HG03175 (cell line): ENCODE measurements around the gene PHYHIPL.
"Not testable (repeated sequence)": the region's sequence is repeated elsewhere in the genome, so short reads cannot be mapped to it uniquely, and the experiment has no call there.

Experiments used
- ATAC-seq: cut with Tn5 transposase; IDR thresholded peaks from one replicate; pipeline ENCODE4 v1.9.1; 2021; ENCODE audit warnings: mild to moderate bottlenecking, moderate library complexity; ENCODE audit not compliant: unreplicated experiment

Gene PHYHIPL

DNA sequence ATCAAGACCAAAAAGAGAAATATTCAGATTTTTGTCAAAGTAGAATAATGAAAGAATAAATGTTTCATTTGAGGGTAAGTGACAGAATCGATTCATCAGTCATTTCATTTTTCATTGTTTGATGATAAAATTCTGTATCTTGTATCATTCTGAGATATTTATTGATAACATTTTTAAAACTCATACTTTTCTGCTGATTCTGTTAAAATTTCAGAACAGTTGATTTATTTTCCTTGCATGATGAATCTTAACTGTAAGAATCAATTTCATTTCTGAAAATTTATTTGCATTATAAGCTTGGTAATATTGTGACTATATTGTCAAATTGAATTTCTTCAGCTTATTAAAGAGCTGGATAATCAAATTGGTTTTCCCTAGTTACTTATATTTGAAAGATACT, 13.9 kb downstream of the PHYHIPL start:
- no peak for ATAC-seq

DNA sequence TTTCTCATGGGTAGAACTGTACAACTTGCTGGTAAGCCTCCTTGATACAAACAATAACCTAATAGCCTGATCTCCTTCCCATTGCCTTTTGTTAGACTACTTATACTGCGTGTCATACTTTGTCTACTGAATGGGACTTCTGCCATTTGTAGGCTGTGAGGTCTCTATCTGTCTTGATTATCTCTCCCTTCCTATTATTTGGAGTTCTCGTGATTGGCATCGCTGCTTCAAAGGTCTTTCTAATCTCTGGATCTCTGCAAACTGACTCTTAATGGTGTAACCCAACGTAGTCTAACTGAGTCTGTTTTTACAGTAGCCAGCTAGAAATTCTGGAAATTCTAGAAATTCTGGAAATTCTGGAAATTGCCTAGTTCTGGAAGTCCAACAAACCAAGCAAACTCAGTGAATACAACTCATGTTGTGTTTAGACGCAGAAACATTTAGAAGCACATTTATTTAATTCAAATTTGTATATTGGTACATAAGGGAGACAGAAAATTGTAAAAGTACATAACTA, 29.8 kb downstream of the PHYHIPL start:
- no peak for ATAC-seq

DNA sequence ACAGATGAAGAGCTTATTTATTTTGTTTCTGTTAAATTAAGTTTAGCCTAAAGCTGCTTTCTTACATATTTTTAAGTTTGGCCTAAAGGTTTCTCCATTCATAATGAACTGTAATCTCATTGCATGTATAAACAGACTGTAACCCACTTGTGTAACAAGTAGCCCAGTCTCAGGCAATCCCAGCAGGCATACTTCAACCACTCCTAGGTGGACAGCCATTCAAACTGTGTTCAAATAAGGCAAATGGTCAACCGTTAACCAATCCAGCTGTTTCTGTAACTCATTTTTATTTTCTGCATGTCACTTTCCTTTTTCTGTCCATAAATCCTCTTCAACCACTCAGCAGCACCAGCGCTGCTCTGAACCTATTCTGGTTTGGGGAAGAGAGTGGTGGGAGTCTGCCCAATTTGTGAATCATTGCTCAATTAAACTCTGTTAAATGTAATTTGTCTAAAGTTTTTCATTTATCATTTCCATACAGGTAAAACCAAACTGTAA, 35.9 kb downstream of the PHYHIPL start:
- no peak for ATAC-seq

DNA sequence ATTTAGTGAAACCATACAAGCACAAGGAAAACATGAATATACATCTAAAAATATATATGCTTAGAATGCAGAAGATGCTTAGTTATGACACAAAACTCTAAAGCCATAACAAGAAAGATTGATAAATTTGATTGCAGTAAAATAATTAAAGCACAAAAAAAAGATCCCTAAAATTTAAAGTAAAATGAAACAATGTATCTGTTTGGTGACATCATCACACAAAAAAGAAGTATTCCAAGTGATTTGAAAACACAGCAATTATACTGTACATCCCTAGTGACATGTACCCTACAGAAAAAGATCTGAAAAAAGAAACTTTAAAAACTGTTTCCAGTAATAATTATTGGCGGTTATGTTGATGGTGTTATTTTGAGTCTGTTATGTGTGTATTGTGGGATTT, 37.7 kb downstream of the PHYHIPL start:
- no peak for ATAC-seq

DNA sequence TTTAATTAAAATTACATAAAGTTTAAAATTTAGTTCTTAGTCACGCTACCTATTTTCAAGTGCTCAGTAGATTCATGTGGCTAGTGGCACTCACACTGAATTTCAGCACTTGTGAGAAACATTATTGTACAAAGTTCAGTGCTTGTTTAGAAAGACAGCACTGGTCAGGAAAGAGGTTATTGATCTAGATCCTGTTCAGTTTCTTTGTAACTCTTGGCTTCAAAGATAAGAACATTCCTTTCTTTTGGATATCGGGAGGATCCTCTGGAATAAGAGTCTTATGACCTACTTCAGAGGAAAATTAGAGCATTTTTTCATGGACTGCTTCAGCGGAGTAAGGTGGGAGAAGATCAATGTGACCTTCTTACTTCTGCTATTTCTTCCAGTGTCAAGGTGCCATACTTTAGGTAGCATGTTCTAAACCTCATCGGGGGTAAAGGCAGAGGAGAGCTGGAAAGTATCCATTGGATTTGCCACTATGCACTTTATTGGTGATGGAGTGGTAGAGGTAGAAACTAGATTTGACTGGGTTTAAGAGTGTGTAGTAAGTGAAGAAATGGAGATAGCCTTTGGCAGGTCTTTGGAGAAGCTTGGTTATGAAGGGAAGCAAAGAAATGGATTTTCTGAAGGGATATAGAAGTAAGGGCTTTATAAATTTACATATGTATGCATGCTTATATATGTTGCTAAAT, 39.9 kb downstream of the PHYHIPL start:
- no peak for ATAC-seq

DNA sequence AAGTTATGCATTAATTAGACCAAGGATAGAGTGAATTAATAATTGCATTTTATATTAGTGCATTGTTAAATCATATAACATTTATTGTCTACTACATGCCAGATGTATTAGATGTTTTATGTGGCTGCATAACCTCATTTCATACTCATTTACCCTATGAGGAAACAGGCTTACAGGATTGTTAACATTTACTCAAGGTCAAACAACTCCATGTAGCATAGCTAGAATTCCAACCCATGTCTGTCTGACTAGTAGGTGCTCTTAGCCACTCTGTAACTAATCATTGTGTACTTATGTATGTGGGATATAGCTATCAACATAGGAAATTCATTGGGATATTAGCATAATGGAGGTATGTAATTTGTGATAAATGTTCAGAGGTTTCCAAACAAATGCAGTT, 46.3 kb downstream of the PHYHIPL start:
- no peak for ATAC-seq

DNA sequence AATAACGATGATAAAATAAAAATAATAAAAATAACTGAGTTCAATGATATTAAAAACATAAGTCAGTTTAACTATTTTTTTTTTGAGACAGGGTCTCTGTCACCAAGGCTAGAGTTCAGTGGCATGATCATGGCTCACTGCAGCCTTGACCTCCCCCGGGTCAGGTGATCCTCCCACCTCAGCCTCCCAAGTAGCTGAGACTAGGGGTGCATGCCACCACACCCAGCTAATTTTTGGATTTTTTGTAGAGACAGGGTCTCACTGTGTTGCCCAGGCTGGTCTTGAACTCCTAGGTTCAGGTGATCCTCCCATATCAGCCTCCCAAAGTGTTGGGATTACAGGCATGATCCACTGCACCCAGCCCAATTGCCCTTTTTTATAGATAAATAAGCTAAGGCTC, 47.2 kb downstream of the PHYHIPL start:
- not testable (repeated sequence) for ATAC-seq

DNA sequence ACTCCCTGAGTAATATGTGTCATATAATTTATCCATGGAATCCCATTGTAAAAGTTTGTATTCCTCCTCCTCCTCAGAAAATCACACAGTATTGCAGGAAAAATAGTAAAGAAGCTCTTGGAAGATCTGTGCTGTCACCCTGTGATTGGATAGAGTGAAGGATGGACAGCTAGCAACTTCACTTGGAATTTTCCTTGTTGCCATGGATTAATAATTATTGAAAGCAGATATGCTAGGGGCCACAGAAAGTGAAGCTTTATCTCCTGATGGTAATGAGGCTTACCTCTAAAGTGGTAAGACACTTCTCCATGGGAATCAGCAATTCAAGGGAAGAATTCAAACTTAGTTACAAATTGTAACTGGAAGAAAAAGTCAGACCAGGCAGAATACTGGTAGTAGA, 48.8 kb downstream of the PHYHIPL start:
- no peak for ATAC-seq

DNA sequence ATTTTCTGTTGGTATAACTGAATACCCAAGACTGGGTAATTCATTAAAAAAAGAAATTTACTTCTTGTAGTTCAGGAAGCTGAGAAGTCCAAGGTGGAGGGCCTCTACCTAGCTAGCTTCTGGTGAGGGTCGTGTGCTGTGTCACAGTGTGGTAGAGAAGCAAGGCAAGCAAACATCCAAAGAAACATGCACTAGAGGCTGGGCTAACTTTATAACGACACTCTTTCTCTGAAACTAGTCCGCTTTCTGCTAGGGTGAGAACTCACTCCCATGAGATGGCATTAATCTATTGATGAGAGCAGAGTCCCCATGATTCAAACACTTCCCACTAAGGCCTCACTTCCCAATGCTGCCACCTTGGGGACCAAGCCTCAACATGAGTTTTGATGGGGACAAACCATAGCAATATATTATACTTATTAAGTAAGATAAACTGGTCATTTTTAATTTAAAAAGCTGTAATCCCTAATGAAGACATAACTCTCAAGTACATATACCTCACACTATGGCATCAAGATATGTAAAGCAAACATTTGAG, 50.8 kb downstream of the PHYHIPL start:
- ATAC-seq, result no peak

DNA sequence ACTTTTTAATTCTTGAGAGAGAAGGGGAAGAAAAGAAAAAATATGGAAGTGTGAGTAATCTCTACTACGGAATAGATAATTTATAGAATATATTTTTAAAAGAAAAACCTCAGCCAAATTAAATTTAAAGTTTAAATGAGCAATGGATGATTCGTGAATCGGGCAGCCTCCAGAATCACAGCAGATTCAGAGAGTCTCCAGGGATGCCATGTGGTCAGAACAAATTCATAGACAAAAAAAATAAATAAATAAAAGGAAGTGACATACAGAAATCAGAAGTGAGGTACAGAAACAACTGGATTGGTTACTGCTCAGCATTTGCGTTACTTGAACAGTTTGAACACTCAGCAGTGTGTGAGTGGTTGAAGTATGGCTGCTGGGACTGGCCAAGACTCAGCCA, 53.0 kb downstream of the PHYHIPL start:
- no peak for ATAC-seq

DNA sequence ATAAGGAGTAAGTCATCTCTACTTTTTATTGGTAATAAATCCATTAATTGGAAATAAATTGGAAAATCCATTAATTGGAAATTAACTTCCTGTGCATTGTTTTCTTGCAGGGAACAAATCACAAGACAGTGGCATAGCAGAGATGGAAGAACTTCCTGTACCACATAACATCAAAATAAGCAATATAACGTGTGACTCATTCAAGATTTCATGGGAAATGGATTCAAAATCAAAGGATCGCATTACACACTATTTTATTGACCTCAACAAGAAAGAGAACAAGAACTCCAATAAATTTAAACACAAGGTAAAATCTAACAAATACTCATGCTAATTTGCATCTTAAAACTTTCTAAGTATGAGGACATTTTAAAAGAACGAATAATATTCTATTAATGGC, 57.8 kb downstream of the PHYHIPL start:
- ATAC-seq, result no peak

DNA sequence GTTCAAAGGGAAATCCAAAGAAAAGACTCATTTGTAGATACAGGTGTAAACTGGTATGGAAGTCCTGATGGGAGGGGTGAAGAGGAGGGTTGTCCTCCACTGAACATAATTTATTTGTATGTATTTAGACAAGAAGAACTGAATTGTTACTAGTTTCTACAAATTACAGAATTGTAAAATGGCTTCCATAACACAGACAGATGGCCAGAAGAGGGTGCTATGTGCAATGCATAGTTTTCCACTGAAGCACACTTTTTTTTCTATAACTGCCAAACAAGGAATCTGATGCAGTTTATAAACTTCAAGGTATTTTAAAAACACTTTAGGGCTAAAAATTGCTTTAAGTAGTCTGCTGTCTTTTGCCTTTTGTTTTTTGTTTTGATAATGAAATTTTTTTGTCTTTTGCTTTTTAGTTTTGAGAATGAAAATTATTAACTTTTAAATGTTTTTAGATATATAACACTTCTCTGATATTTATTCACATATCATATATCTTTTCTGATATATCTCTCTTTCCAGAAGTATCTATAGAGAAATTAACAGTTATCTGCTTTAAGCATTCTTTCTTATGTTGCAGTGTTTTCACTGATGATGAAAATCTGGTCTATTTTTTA, 58.5 kb downstream of the PHYHIPL start:
- ATAC-seq, result no peak

DNA sequence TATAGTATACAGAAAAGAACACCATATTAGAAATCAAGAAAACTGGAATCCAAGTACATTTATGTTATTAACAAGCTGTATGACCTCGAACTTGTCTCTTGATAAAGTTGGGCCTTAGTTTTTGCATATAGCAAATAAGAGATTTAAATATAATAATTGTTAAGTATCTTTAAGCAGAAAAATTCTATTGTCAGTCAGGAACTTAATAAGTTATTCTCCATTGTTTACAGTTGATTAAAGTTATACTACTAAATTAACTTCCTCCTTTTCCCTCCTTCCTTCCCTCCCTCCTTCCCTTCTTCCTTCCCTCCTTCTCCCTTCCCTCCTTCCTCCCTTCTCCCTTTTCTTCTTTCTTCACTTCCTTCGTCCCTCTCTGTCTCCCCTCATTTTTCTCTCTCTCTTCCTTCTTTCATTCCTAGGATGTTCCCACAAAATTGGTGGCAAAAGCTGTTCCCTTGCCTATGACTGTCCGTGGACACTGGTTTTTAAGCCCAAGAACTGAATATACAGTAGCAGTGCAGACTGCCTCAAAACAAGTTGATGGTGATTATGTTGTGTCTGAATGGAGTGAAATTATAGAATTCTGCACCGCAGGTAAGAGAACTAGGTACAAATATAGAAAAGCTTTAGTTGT, 59.7 kb downstream of the PHYHIPL start:
- ATAC-seq, result no peak

DNA sequence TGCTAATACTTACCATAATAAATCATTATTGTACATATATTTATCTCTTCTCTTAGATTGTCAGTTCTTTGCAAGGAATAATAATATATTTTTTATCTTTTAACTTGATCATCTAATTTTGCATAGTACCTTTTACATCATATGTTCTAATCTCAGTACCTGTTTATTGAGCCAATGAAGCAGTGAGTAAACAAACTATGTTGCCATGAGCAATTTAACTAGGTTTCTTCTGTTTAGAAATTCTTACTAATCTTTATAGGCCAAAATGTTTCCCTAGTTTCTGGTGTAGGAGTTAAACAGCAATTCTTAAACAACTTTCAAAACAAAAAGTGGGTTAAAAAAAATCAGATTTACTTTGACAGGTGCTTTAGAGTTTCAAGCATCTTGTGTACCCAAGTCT, 61.3 kb downstream of the PHYHIPL start:
- no peak for ATAC-seq

DNA sequence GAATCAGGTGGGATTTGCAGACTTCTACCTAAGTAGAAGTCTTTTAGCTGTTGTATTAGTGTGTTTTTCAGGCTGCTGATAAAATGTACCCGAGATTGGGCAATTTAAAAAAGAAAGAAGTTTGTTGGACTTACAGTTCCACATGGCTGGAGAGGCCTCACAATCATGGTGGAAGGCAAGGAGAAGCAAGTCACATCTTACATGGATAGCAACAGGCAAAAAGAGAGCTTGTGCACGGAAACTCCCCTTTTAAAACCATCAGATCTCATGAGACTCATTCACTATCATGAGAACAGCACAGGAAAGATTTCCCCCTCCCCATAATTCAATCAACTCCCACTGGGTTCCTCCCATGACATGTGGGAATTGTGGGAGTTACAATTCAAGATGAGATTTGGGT, 62.7 kb downstream of the PHYHIPL start:
- not testable (repeated sequence) for ATAC-seq

DNA sequence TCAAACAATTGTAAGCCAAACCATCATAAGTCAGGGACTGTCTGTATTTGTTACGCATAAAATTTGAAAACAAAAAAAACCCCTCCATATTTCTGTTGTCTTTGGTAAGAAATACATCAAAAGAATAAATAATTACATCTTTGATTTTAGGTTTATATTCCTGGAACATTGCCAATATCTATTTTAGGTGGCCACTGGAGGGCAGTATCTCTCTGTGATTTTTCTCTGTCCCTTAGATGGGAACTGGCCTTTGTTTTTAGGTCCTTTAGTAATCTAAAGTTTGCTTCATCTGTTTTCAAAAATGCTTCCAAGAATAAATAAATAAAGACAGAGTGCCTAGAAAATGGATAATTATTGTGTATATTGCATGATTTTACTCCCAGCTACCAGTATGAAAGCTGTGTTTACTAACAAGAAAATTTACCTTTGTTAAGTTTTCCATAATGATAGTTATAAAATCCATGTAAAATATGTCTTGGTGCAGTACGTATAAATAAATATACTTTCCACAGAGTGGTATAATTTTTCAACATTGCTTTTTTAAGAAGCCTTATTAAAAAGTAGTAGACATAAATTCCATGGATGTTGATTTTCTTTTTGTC, 64.2 kb downstream of the PHYHIPL start:
- no peak for ATAC-seq

DNA sequence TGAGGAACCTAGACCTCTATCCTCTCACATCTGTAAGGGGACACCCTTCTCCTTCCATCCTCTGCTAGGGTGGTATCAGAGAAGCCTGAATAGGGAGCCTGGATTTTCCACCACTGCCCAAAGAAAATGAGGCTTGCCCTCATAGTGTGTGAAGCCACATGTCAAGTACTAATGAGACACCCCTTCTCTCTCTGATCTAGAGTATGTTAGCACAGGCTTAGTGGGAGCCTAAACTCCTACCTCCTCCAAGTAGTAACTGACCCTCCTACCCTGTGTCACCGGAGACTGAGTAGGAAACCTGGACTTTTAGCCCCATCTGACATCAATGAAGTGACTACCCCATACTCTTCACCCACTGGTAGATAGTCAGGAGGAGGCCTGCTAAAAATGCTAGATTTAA, 65.6 kb downstream of the PHYHIPL start:
- no peak for ATAC-seq

DNA sequence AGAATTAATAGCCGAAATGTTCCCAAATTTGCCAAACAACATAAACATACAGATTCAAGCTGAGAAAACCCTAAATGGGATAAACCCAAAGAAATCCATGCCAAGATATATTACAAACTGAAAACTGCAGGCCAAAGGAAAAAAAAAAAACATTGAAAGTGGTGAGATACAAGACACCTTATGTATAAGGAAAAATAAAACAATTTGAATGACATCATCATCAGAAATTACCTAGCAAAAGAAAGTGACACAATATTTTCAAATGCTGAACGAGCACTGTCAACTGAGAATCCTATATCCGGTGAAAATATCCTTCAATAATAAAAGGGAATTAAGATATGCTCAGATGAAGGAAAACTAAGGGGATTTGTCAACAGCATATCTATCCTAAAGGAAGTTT, 66.5 kb downstream of the PHYHIPL start:
- ATAC-seq, result no peak

DNA sequence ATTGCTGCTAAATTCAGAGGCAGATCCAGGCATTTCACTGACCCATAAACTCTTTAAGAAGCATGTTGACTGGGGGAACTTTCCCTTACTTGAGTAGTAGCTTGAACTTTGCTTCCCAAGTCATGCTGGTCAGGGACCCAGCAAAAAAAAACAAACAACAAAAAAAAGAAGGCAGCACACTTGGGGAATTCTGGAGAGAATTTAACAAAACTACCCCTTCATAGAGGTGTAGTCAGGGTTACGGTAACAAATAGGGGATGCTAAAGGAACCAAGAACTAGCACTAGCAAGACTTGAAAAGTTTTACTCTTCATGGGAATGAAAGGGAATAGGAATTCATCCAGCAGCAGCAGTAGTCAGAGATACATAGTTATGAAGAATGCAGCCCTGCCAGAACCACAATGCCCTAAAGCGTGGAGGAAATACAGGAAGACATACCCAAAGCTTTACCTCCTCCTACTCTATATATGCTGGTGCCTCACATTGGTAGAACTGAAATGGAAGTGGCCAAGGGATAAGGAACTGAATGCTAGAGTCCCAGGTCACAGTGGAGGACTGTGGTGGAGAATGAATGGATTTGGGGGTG, 67.3 kb downstream of the PHYHIPL start:
- no peak for ATAC-seq

DNA sequence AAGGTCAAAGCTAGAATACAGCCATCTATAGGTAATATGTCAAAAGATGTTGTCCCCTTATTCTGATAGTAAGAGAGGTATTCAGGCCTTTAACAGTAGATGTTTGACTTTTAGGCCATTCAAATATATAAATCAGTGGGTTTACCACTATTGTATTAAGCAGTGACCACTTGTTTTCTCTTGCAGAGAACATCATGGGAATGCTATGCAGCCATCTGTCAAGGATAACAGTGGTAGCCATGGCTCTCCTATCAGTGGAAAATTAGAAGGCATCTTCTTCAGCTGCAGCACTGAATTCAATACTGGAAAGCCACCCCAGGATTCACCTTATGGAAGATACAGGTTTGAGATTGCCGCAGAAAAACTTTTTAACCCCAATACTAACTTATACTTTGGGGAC, 68.4 kb downstream of the PHYHIPL start:
- ATAC-seq, result no peak

DNA sequence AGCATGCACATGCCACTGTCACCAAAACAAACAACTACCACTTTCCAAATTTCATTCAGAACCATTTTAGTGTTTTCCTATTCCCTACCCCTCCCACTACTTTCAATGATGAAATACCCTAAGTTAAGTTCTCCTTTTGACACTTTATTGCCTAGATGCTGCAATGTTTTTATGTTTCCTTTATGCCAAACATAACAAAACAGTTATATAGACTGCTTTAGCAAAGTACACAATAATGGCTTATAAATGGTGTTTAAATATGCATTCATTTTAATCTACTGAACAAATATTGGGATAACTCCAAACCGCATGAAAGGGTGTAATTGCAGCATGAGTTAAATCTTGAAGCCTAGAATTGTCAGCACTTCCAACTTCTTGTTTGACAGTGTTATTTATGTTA, 69.2 kb downstream of the PHYHIPL start:
- ATAC-seq, result no peak
